Neural progenitor cell (in vitro differentiated cells): ENCODE results near the gene NELFB. TPM values are rescaled to one million over a fixed set of nuclear protein-coding genes. Genes with fewer than 3 reads are reported as not detected.

Experiments used
- DNase-seq: peaks from one replicate; pipeline ENCODE4 v3.0.0-alpha.2; 2016; ENCODE audit warnings: low spot score
- H2AFZ ChIP-seq: fragments of 200-600 bp; sonication (generic); replicated peaks from 2 replicates; pipeline ENCODE4 v1.6.1; 2016; ENCODE audit warnings: antibody characterized with exemption
- H3F3A ChIP-seq: fragments of 200-600 bp; sonication (generic); 2 replicates; pipeline ENCODE4 v1.6.1; 2016; ENCODE audit warnings: antibody characterized with exemption, low read depth
- H3K27ac ChIP-seq: fragments of 200-600 bp; sonication (generic); 2 replicates; pipeline ENCODE4 v1.5.1; 2016; ENCODE audit warnings: mild to moderate bottlenecking
- H3K27me3 ChIP-seq: fragments of 200-600 bp; sonication (generic); 2 replicates; pipeline ENCODE4 v1.6.1; 2016; ENCODE audit warnings: mild to moderate bottlenecking, moderate library complexity
- H3K36me3 ChIP-seq: fragments of 200-600 bp; sonication (generic); 2 replicates; pipeline ENCODE4 v1.5.1; 2016
- H3K4me1 ChIP-seq: fragments of 200-600 bp; sonication (generic); 2 replicates; pipeline ENCODE4 v1.6.1; 2016; ENCODE audit warnings: mixed run types
- H3K4me2 ChIP-seq: fragments of 200-600 bp; sonication (generic); 2 replicates; pipeline ENCODE4 v1.6.1; 2016
- H3K4me3 ChIP-seq: fragments of 200-600 bp; sonication (generic); 2 replicates; pipeline ENCODE4 v1.5.1; 2016
- H3K79me2 ChIP-seq: fragments of 200-600 bp; sonication (generic); 2 replicates; pipeline ENCODE4 v1.6.1; 2016; ENCODE audit warnings: low read depth
- H3K9ac ChIP-seq: fragments of 200-600 bp; sonication (generic); 2 replicates; pipeline ENCODE4 v1.6.1; 2016
- H3K9me3 ChIP-seq: fragments of 200-600 bp; sonication (generic); 2 replicates; pipeline ENCODE4 v1.5.1; 2016; ENCODE audit warnings: low read depth
- H4K20me1 ChIP-seq: fragments of 200-600 bp; sonication (generic); 2 replicates; pipeline ENCODE4 v1.6.1; 2016; ENCODE audit warnings: low read depth
- H3K27ac Mint-ChIP-seq: 3 replicates; pipeline ENCODE4 v1.8.0; 2021; ENCODE audit warnings: mixed read lengths
- H3K27me3 Mint-ChIP-seq: 2 replicates; pipeline ENCODE4 v1.8.0; 2022; ENCODE audit warnings: low read depth, mild to moderate bottlenecking, inconsistent platforms, moderate library complexity, mixed read lengths; ENCODE audit not compliant: insufficient read depth
- H3K36me3 Mint-ChIP-seq: 3 replicates; pipeline ENCODE4 v1.8.0; 2021; ENCODE audit warnings: mixed read lengths
- H3K4me1 Mint-ChIP-seq: 3 replicates; pipeline ENCODE4 v1.8.0; 2021; ENCODE audit warnings: mixed read lengths
- H3K4me3 Mint-ChIP-seq: 3 replicates; pipeline ENCODE4 v1.8.0; 2021; ENCODE audit warnings: mild to moderate bottlenecking, moderate library complexity, mixed read lengths
- H3K9me3 Mint-ChIP-seq: 3 replicates; pipeline ENCODE4 v1.8.0; 2020; ENCODE audit warnings: mixed read lengths
- CTCF ChIP-seq: fragments of 200-600 bp; sonication (generic); IDR thresholded peaks from 2 replicates; pipeline ENCODE4 v1.5.1; 2017; ENCODE audit warnings: antibody characterized with exemption, mild to moderate bottlenecking
- EZH2 ChIP-seq: fragments of 200-600 bp; sonication (generic); IDR thresholded peaks from 2 replicates; pipeline ENCODE4 v1.6.1; 2017; ENCODE audit warnings: antibody characterized with exemption, mild to moderate bottlenecking, moderate library complexity
- EZH2phosphoT487 ChIP-seq: fragments of 200-600 bp; sonication (generic); IDR thresholded peaks from 2 replicates; pipeline ENCODE4 v1.6.1; 2017; ENCODE audit warnings: antibody characterized with exemption
- total RNA-seq: library from RNA; depleted of rRNA; stranded (reverse); fragments of >200 nt; gene quantifications from 2 replicates; pipeline ENCODE4 v1.2.3, GENCODE V29; 2015; ENCODE audit warnings: low replicate concordance

Gene NELFB
- total RNA-seq, 1 donor from 2014 or later: 35.2 TPM

- Histone ChIP-seq H3K4me1 (peaks cover 14% of the 10 kb centered on the region), H3K79me2 (no peaks in the 10 kb centered on the region), H3K36me3 (no peaks in the 10 kb centered on the region), H4K20me1 (no peaks in the 10 kb centered on the region), H3F3A (peaks cover 14% of the 10 kb centered on the region), H2AFZ (no peak overlapping the region), H3K27ac (no peak overlapping the region), H3K4me3 (no peak overlapping the region), H3K9me3 (no peaks in the 10 kb centered on the region), H3K27me3 (no peaks in the 10 kb centered on the region), H3K4me2 (no peak overlapping the region), H3K9ac (no peak overlapping the region)
- Mint-ChIP-seq H3K4me1 (peaks cover 14% of the 10 kb centered on the region), H3K27ac (no peak overlapping the region), H3K36me3 (peaks cover 8% of the 10 kb centered on the region), H3K27me3 (peaks cover 8% of the 10 kb centered on the region), H3K4me3 (no peak overlapping the region), H3K9me3 (no peaks in the 10 kb centered on the region)
- DNase-seq: no peak
- TF ChIP-seq EZH2: no peak
- no peak for TF ChIP-seq EZH2phosphoT487
- no peak for TF ChIP-seq CTCF
These were observed 17.3 kb downstream of the NELFB start for GRCh38 chr9:137272241-137273094.

GRCh38 chr9:137273095-137273490 lies 18.0 kb downstream of the NELFB start:
- Histone ChIP-seq H3K9me3 (no peaks in the 10 kb centered on the region), H3K27ac (no peak overlapping the region), H3K79me2 (no peaks in the 10 kb centered on the region), H3K9ac (no peak overlapping the region), H3K4me1 (peaks cover 20% of the 10 kb centered on the region), H4K20me1 (no peaks in the 10 kb centered on the region), H3K36me3 (no peaks in the 10 kb centered on the region), H3F3A (peaks cover 17% of the 10 kb centered on the region), H2AFZ (no peak overlapping the region), H3K4me2 (no peak overlapping the region), H3K4me3 (no peak overlapping the region), H3K27me3 (peaks cover 4% of the 10 kb centered on the region)
- no peak for DNase-seq
- TF ChIP-seq EZH2phosphoT487 (no peak), CTCF (no peak), EZH2 (no peak)
- H3K27me3 Mint-ChIP-seq: peaks cover 8% of the 10 kb centered on the region
- no peaks in the 10 kb centered on the region for H3K9me3 Mint-ChIP-seq
- no peak overlapping the region for H3K27ac Mint-ChIP-seq
- H3K4me3 Mint-ChIP-seq: no peak overlapping the region
- peaks cover 14% of the 10 kb centered on the region for H3K4me1 Mint-ChIP-seq
- peaks cover 5% of the 10 kb centered on the region for H3K36me3 Mint-ChIP-seq

DNA sequence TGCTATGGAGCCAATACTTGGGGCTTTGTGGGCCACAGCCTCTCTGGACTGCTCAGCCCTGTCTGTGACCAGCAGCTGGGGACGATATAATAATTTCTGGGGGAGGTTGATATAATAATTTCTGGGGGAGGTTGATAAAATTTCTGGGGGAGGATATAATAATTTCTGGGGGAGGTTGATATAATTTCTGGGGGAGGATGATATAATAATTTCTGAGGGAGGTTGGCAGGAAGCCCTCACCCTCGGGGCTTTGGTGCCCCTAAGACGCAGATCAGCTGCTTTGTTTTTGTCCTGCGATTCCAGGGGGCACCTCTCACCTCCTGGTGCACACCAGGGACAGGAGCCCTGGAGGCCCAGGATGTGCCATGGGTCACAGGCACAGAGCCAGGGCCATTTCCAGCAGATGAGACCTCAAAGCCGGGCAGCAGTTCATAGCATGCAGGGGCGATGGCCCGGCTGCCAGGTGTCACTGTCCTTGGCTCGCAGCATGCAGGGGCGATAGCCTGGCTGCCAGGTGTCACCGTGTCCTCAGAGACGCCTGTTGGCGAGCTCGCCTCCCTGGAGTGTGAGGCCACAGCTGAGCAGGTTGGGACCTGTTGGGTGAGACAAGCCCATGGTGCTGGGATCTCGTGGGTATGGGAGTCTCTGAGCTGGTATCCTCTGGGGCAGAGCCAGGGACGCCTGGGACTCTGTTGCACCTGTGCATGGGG lies 18.6 kb downstream of the NELFB start:
- no peaks in the 10 kb centered on the region for H4K20me1 ChIP-seq
- H3K4me2 ChIP-seq: no peak overlapping the region
- no peak overlapping the region for H3K4me3 Mint-ChIP-seq
- H3K27me3 Mint-ChIP-seq: peaks cover 8% of the 10 kb centered on the region
- no peaks in the 10 kb centered on the region for H3K9me3 Mint-ChIP-seq
- no peaks in the 10 kb centered on the region for H3K9me3 ChIP-seq
- H3K79me2 ChIP-seq: no peaks in the 10 kb centered on the region
- no peak overlapping the region for H3K9ac ChIP-seq
- no peak overlapping the region for H3K27ac ChIP-seq
- no peak for DNase-seq
- H3K27ac Mint-ChIP-seq: no peak overlapping the region
- H3K4me3 ChIP-seq: no peak overlapping the region
- H3K36me3 Mint-ChIP-seq: peaks cover 5% of the 10 kb centered on the region
- peaks cover 14% of the 10 kb centered on the region for H3K4me1 Mint-ChIP-seq
- H3K36me3 ChIP-seq: no peaks in the 10 kb centered on the region
- H3K27me3 ChIP-seq: peaks cover 11% of the 10 kb centered on the region
- TF ChIP-seq EZH2 (no peak), EZH2phosphoT487 (no peak), CTCF (no peak)
- no peak overlapping the region for H2AFZ ChIP-seq
- peaks cover 21% of the 10 kb centered on the region for H3K4me1 ChIP-seq
- peaks cover 17% of the 10 kb centered on the region for H3F3A ChIP-seq
